Kidney epithelial cell (primary cell): ENCODE data around the gene RNU6-9. TPM values are rescaled to one million over a fixed set of nuclear protein-coding genes. Genes with fewer than 3 reads are reported as not detected.

Source experiments
- DNase-seq: peaks from one replicate; pipeline ENCODE4 v3.0.0-alpha.2; 2010; ENCODE audit warnings: low read depth
- H3K27me3 ChIP-seq: 2 replicates; pipeline ENCODE4 v1.6.0; 2011; ENCODE audit warnings: low read length; ENCODE audit not compliant: control insufficient read depth, insufficient read depth
- H3K36me3 ChIP-seq: 2 replicates; pipeline ENCODE4 v1.5.1; 2011; ENCODE audit warnings: low read length; ENCODE audit not compliant: control insufficient read depth, insufficient read depth
- H3K4me3 ChIP-seq: 2 replicates; pipeline ENCODE4 v1.5.1; 2011; ENCODE audit warnings: low read depth, mild to moderate bottlenecking, control low read depth, low read length
- total RNA-seq: library from RNA; depleted of rRNA; stranded (reverse); fragments of >200 nt; gene quantifications from 2 replicates; pipeline ENCODE4 v1.2.3, GENCODE V29; 2015
- TF ChIP-seq, protein P1 (sequence below): IDR thresholded peaks from 2 replicates; pipeline ENCODE4 v1.5.1; 2011; ENCODE audit warnings: mild to moderate bottlenecking, moderate library complexity, low read length, control low read depth, inconsistent platforms; ENCODE audit not compliant: insufficient read depth, poor library complexity, severe bottlenecking

The RNU6-9 gene
- total RNA-seq, 1 donor from 2014 or later: not detected

DNA sequence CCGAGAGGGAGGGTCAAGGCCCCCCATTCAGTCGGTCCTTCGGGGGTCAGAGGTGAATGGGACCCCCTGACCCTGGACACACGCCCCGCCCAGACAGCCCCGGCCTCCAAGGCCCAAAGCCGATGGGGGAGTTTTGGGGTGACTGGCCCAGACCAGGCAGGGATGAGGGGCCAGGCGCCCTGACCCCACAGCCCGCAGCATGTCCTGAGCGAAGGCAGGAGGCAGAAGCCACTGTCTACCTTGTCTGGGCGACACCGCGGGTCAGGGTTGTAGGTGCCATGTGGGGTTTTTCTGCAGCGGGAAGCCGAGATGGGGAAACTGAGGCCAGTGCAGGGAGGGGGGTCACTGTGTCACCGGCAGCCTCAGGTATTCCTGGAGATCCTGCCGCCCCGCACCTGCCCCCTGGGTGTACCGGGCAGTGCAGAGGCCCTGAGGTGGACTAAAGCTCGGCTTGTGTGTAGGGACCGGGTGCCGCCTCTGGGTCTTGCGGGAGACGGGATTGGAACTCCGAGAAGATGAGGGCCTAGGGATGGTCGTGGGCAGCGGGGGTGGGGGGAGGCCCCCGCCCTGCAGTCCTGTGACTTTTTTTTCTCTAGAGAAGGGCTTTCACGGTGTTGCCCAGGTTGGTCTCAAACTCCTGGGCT, 41.0 kb downstream of the RNU6-9 start:
- DNase-seq: no peak
- Histone ChIP-seq H3K4me3 (no peak overlapping the region), H3K27me3 (no peaks in the 10 kb centered on the region), H3K36me3 (no peaks in the 10 kb centered on the region)
- TF ChIP-seq, protein P1, sequence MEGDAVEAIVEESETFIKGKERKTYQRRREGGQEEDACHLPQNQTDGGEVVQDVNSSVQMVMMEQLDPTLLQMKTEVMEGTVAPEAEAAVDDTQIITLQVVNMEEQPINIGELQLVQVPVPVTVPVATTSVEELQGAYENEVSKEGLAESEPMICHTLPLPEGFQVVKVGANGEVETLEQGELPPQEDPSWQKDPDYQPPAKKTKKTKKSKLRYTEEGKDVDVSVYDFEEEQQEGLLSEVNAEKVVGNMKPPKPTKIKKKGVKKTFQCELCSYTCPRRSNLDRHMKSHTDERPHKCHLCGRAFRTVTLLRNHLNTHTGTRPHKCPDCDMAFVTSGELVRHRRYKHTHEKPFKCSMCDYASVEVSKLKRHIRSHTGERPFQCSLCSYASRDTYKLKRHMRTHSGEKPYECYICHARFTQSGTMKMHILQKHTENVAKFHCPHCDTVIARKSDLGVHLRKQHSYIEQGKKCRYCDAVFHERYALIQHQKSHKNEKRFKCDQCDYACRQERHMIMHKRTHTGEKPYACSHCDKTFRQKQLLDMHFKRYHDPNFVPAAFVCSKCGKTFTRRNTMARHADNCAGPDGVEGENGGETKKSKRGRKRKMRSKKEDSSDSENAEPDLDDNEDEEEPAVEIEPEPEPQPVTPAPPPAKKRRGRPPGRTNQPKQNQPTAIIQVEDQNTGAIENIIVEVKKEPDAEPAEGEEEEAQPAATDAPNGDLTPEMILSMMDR: no peak

DNA sequence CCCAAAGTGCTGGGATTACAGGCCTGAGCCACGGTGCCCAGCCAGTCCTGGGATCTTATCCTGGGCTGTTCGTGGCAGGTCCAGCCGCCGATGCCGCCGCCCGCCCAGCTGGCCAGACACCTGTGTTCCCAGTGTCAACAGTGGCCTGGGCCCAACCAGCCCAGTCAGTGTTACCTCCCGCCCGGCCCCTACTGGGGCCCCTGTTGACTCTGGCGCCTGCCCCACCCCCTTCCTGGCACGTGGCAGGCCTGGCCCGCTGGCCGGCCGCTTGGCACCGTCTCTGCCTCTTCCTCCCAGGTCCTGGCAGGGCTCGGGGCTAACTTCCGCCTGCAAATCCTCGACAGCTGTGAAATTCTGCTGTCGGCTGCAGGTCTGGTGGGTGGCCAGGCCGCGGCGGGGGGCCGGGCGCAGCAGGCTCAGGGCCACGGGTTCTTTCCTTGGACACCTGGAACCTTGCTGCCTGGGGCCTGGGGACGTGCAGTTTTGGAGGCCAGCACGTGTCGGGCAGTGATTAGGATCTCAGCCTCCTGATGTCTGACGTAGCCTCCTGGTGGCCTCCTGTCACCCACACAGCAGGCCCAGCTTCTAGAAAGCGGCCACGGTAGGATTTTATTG, 41.7 kb downstream of the RNU6-9 start:
- no peak overlapping the region for H3K4me3 ChIP-seq
- no peaks in the 10 kb centered on the region for H3K36me3 ChIP-seq
- H3K27me3 ChIP-seq: no peaks in the 10 kb centered on the region
- TF ChIP-seq, protein P1: no peak
- DNase-seq: no peak

DNA sequence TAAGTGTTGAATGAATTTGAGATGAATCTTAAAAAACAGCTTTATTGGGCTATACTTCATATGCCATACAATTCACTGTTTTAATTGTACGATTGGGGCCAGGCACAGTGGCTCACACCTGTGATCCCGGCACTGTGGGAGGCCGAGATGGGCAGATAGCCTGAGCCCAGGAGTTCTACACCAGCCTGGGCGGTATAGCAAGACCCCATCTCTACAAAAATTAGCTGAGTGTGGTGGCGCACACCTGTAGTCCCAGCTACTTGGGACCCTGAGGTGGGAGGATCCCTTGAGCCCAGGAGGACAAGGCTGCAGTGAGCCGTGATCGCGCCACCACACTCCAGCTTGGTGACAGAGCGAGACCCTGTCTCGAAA, 42.9 kb downstream of the RNU6-9 start:
- Histone ChIP-seq H3K4me3 (no peak overlapping the region), H3K36me3 (no peaks in the 10 kb centered on the region), H3K27me3 (no peaks in the 10 kb centered on the region)
- DNase-seq: no peak
- TF ChIP-seq, protein P1: no peak

DNA sequence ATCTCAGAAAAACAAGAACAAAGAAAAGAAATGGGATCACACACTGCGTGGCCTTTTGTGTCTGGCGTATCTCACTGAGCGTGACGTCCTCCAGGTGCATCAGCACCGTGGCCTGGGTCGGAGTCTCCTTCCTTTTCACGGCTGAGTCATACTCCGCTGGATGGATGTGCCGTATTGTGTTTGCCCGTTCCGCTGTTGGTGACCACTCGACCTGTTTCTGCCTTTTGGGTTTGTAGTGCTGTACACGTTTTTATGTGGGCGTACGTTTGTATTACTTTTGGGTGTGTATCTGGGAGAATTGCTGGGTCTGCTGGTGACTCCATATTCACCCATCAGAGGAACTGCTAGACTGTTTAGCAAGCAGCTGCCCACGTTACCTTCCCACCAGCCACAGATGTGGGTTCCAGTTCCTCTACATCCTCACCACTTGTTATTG, 44.0 kb downstream of the RNU6-9 start:
- DNase-seq: no peak
- no peaks in the 10 kb centered on the region for H3K36me3 ChIP-seq
- TF ChIP-seq, protein P1: no peak
- no peak overlapping the region for H3K4me3 ChIP-seq
- H3K27me3 ChIP-seq: no peaks in the 10 kb centered on the region

DNA sequence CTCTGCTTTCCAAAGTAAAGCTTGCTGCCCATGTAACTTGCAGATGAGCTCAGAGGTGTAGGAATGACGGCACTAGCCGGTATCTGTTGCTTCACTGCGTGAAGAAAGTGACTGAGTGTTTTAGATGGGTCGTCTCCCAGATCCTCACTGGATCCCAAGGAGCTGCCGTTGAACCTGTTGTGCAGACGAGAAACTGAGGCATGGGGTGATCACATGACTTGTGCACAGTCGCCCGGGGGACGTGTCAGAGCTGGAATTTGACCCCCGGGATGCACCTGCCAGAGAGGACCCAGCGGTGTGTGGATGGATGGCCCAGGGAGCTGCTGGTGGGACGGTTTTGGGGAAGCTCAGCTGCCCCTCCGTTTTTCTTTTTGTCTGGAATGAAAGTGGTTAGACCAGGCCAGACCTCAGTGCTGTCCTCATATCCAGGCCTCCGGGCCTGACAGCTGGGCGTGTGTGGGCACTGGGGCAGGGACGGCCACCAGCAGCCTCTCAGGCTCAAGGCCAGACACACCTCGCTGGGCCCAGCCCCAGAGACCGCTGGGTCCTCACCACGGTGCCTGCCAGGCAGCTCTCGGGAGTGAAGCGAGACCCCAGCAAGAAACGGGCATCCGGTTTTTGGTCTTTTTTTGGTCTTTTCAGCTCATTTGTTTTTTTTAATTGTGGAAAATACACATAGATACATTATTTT, 45.1 kb downstream of the RNU6-9 start:
- H3K4me3 ChIP-seq: no peak overlapping the region
- no peaks in the 10 kb centered on the region for H3K36me3 ChIP-seq
- no peaks in the 10 kb centered on the region for H3K27me3 ChIP-seq
- no peak for DNase-seq
- TF ChIP-seq, protein P1: no peak
